ENCODE data around the gene NBEAL2.
"Not testable (repeated sequence)": the region's sequence is repeated elsewhere in the genome, so short reads cannot be mapped to it uniquely, and the experiment has no call there.

Gene NBEAL2

GRCh38 chr3:46962990-46963389, 16.5 kb upstream of the NBEAL2 start:
- no peak for DNase-seq

- DNase-seq, result not testable (repeated sequence)
These were observed 15.4 kb upstream of the NBEAL2 start for GRCh38 chr3:46964038-46964590.

- no peak for DNase-seq
These were observed 14.3 kb upstream of the NBEAL2 start for GRCh38 chr3:46965151-46965550.

- DNase-seq, result no peak
These were observed 12.7 kb upstream of the NBEAL2 start for GRCh38 chr3:46966811-46967210.

- DNase-seq, result no peak
These were observed 10.6 kb upstream of the NBEAL2 start for GRCh38 chr3:46968783-46969428.

- no peak for DNase-seq
These were observed 8.9 kb upstream of the NBEAL2 start for GRCh38 chr3:46970391-46971091.

GRCh38 chr3:46971151-46971550, 8.3 kb upstream of the NBEAL2 start:
- no peak for DNase-seq

- DNase-seq, result no peak
These were observed 7.7 kb upstream of the NBEAL2 start for GRCh38 chr3:46971742-46972141.

- no peak for DNase-seq
These were observed 7.1 kb upstream of the NBEAL2 start for GRCh38 chr3:46972396-46972795.

- DNase-seq, result no peak
These were observed 4.9 kb upstream of the NBEAL2 start for GRCh38 chr3:46974421-46975171.

GRCh38 chr3:46976326-46977190, 2.9 kb upstream of the NBEAL2 start, which contains the start of gene CCDC12:
Gene CCDC12 (minus strand): TSS chr3:46976745. CDS start chr3:46976732, 13 bp downstream.
- DNase-seq, result peak; percentile 76

- DNase-seq, result no peak
These were observed 1.7 kb upstream of the NBEAL2 start for GRCh38 chr3:46977811-46978195.

- no peak for DNase-seq
These were observed 1.1 kb upstream of the NBEAL2 start for GRCh38 chr3:46978381-46978780.

GRCh38 chr3:46979958-46980497, 562 bp downstream of the NBEAL2 start:
- no peak for DNase-seq

GRCh38 chr3:46981932-46982471, 2.5 kb downstream of the NBEAL2 start:
- DNase-seq, result no peak

GRCh38 chr3:46982546-46982945, 3.1 kb downstream of the NBEAL2 start:
- no peak for DNase-seq

- no peak for DNase-seq
These were observed 5.4 kb downstream of the NBEAL2 start for GRCh38 chr3:46984591-46985459.

GRCh38 chr3:46985588-46985987, 6.1 kb downstream of the NBEAL2 start:
- no peak for DNase-seq

GRCh38 chr3:46986055-46986730, 6.7 kb downstream of the NBEAL2 start:
- no peak for DNase-seq

GRCh38 chr3:46986782-46987310, 7.4 kb downstream of the NBEAL2 start:
- no peak for DNase-seq

Measured in COR-L47 (cell line).